Mucosa of rectum (tissue), 2 donors: ENCODE results near the gene DEAF1.
A peak's percentile ranks its signal among the peaks of the same experiment; 100 is the strongest.

ENCODE experiments used
- H3K27ac ChIP-seq, 2 donors: one replicate each; pipeline ENCODE4 v1.7.0; 2013; ENCODE audit warnings: inconsistent platforms in 2 of 2, low read depth in 2 of 2, low read length in 2 of 2
- H3K27me3 ChIP-seq, 2 donors: one replicate each; pipeline ENCODE4 v1.7.0; 2013; ENCODE audit warnings: low read length in 2 of 2; ENCODE audit not compliant: control insufficient read depth in 2 of 2, insufficient read depth in 2 of 2
- H3K36me3 ChIP-seq, 2 donors: one replicate each; pipeline ENCODE4 v1.7.0; 2013; ENCODE audit warnings: low read length in 2 of 2; ENCODE audit not compliant: control insufficient read depth in 2 of 2, insufficient read depth in 2 of 2
- H3K4me1 ChIP-seq, 2 donors: one replicate each; pipeline ENCODE4 v1.7.0; 2013; ENCODE audit warnings: low read length in 2 of 2, mild to moderate bottlenecking in 1 of 2; ENCODE audit not compliant: control insufficient read depth in 2 of 2, insufficient read depth in 2 of 2
- H3K4me3 ChIP-seq, 2 donors: one replicate each; pipeline ENCODE4 v1.7.0; 2013; ENCODE audit warnings: low read length in 2 of 2
- H3K9ac ChIP-seq, 2 donors: one replicate each; pipeline ENCODE4 v1.7.0; 2013; ENCODE audit warnings: low read length in 2 of 2, low read depth in 1 of 2, mild to moderate bottlenecking in 1 of 2
- H3K9me3 ChIP-seq, 2 donors: one replicate each; pipeline ENCODE4 v1.7.0; 2013; ENCODE audit warnings: low read length in 2 of 2; ENCODE audit not compliant: control insufficient read depth in 2 of 2
- donor health status: healthy.
- donor health status: Normal muscosa, but diverticular disease.

DEAF1 gene

DNA sequence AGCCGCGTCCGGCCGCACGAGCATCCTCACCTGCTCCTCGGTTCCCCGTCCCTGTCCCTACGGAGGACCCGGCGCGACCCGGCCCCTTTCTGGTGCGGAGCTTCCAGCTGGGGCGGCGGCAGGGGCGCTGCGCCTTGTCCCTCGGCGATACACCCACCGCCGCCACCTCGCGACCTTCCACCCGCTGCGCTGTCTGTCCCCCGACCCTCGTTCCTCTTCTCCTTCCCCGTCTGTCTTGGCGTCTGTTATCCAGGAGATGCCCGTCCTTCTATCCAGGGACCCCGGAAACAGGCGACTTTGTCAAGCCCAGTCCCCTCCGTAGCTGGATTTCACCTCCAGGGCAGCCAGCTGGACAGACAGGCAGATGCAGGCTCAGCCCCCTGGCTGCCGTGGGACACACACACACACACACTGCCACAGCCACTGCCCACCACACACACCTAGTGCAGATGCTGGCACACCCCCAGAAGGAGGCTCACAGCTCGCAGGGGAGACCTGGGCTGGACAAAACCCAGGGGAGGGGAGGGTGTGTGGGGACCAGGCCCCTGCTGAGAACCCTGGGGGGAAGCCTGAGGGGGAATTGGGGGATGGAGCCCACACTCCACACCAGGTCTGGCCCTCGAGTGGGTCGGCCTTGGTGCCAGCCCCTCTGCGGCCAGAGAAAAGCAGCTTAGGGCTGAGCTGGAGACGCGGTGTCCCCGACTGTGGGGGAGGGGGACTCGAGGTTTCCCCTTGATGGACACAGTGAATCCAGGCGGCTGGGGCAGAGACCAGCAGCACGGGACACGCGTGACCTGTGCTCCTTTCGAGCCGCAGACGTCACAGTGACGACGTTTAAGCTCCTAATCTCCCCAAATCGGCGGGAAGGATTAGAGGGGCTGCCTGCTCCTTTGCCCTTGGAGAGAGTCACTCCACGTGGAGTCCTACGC lies 57.2 kb downstream of the DEAF1 start:
- H3K27ac ChIP-seq = no peak overlapping the region
- H3K27me3 ChIP-seq = peaks cover 11 to 17% of the 10 kb centered on the region in 2 donors
- no peaks in the 10 kb centered on the region for H3K36me3 ChIP-seq
- peaks cover 0 to 10% of the 10 kb centered on the region in 2 donors for H3K4me1 ChIP-seq
- no peaks in the 10 kb centered on the region for H3K9me3 ChIP-seq
- H3K9ac ChIP-seq = no peak overlapping the region
- H3K4me3 ChIP-seq = no peak overlapping the region

DNA sequence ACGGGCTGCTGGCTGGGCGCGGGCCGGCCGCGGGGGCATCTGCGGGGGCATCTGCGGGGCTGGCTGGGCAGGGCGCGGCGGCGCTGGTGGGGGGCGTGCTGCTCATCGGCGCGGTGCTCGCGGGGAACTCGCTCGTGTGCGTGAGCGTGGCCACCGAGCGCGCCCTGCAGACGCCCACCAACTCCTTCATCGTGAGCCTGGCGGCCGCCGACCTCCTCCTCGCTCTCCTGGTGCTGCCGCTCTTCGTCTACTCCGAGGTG lies 57.8 kb downstream of the DEAF1 start:
- Histone ChIP-seq H3K27ac (no peak overlapping the region), H3K4me1 (peaks cover 0 to 10% of the 10 kb centered on the region in 2 donors), H3K27me3 (peaks cover 11 to 17% of the 10 kb centered on the region in 2 donors), H3K36me3 (no peaks in the 10 kb centered on the region), H3K9me3 (no peaks in the 10 kb centered on the region), H3K9ac (no peak overlapping the region), H3K4me3 (no peak overlapping the region)

DNA sequence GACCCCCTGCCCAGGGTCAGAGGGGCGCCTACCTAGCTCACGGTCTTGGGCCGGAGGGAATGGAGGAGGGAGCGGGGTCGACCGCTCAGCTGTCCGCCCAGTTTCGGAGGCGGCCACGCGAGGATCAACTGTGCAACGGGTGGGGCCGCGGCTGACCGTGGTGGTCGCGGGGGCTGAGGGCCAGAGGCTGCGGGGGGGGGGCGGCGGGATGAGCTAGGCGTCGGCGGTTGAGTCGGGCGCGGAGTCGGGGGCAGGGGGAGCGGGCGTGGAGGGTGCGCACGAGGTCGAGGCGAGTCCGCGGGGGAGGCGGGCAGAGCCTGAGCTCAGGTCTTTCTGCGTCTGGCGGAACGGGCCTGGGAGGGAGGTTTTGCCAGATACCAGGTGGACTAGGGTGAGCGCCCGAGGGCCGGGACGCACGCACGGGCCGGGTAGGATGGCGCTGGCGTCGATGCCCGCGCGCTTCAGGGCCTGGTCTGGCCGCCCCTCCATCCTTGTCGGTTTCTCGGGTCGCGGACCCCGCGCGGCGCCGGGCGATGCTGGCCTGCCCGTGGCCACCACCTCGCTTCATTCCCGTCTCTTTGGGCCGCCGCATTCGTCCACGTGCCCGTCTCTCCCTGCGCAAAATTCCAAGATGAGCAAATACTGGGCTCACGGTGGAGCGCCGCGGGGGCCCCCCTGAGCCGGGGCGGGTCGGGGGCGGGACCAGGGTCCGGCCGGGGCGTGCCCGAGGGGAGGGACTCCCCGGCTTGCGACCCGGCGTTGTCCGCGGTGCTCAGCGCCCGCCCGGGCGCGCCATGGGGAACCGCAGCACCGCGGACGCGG lies 58.3 kb downstream of the DEAF1 start, which contains the start of gene DRD4:
DRD4 (plus strand) TSS at position 759 of the 822 bp plus-strand sequence; CDS start at position 795, 36 bp downstream.
- peaks cover 0 to 10% of the 10 kb centered on the region in 2 donors for H3K4me1 ChIP-seq
- H3K9me3 ChIP-seq = no peaks in the 10 kb centered on the region
- no peak within 1 kb of the TSS for H3K9ac ChIP-seq
- H3K36me3 ChIP-seq = no peaks in the 10 kb centered on the region
- H3K27ac ChIP-seq = no peak within 1 kb of the TSS
- H3K4me3 ChIP-seq = peak within 1 kb of the TSS in 1 of 2 donors; percentile 10
- H3K27me3 ChIP-seq = peaks cover 11 to 17% of the 10 kb centered on the region in 2 donors

DNA sequence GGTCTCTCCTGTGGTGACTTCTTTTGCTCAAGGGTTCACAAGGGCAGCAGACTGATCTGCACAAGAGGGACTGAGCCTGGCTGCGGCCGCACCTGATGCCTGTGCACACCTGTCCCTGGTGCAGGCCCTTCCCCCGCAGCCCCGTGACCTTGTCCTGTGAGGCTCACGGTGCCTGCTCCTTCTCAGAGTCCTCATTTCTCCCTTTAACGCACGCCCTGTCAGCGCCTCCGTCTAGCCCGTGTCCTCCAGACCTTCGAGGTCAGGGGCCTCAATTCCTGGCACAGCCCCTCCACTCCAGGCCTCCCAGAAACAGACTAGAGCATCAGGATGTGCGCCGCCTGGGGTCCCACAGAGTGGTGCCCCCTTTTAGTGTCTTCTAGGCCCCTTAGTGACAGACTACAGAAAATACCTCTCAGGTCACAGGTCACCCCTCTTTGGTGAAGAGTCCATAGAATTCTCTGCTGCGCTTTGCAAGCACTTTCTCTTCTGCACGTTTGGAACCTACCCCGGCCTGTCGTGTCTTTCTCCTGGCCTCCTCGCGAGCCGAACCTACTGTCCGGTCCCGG lies 59.0 kb downstream of the DEAF1 start:
- no peaks in the 10 kb centered on the region for H3K9me3 ChIP-seq
- H3K9ac ChIP-seq = no peak overlapping the region
- peaks cover 11 to 17% of the 10 kb centered on the region in 2 donors for H3K27me3 ChIP-seq
- H3K27ac ChIP-seq = no peak overlapping the region
- H3K4me1 ChIP-seq = peaks cover 0 to 10% of the 10 kb centered on the region in 2 donors
- no peaks in the 10 kb centered on the region for H3K36me3 ChIP-seq
- H3K4me3 ChIP-seq = no peak overlapping the region

DNA sequence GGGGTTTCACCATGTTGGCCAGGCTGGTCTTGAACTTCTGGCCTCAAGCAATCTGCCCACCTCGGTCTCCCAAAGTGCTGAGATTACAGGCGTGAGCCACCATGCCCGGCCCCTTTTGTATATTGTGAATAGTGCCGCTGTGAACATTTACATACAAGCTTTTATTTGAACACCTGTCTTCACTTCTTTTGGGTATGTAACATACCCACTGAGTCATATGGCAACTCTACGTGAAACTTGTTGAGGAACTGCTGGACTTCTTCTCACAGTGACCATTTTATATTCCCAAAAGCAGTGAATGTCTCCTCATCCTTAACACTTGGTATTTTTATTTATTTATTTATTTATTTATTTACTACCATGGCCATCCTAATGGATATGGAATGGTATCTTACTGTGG lies 64.2 kb downstream of the DEAF1 start:
- Histone ChIP-seq H3K4me1 (peaks cover 7 to 8% of the 10 kb centered on the region in 2 donors), H3K4me3 (no peak overlapping the region), H3K36me3 (no peaks in the 10 kb centered on the region), H3K9me3 (no peaks in the 10 kb centered on the region), H3K27me3 (no peaks in the 10 kb centered on the region), H3K27ac (no peak overlapping the region), H3K9ac (no peak overlapping the region)

DNA sequence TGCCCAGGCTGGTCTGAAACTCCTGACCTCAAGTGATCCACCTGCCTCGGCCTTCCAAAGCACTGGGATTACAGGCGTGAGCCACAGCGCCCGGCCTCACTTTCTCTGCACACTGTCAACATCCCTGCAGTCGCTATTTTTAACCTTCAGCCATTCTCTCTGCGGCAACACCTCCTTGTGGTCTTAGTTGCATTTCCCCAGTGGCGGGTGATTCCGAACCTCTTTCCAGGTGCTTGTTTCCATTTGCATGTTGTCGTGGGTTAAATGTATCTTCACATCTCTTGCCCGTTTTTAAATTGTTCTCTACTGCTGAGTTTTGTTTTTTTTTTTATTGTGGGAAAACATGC lies 65.8 kb downstream of the DEAF1 start:
- no peak overlapping the region for H3K4me3 ChIP-seq
- H3K9ac ChIP-seq = no peak overlapping the region
- no peaks in the 10 kb centered on the region for H3K36me3 ChIP-seq
- H3K27me3 ChIP-seq = peaks cover 0 to 3% of the 10 kb centered on the region in 2 donors
- peaks cover 11 to 15% of the 10 kb centered on the region in 2 donors for H3K4me1 ChIP-seq
- H3K9me3 ChIP-seq = no peaks in the 10 kb centered on the region
- no peak overlapping the region for H3K27ac ChIP-seq

DNA sequence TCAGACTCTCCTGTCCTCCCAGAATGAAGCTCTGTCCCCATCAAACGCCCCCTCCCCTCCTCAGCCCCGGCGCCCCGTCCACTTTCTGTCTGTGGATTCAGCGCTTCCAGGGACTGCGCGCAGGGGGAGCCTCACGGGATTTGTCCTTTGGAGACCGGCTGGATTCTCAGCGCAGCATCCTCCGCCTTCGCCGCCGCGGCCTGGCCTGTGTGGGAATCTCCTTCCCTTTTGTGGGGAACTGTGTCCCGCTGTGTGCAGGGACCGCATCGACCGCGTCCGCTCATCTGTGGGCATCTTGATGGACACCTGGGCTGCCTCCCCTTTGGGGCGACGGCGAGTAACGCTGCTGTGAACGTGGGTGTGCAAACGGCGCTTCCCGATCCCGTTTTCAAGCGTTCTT lies 67.0 kb downstream of the DEAF1 start:
- Histone ChIP-seq H3K4me3 (no peak overlapping the region), H3K9ac (no peak overlapping the region), H3K36me3 (no peaks in the 10 kb centered on the region), H3K27me3 (peaks cover 0 to 4% of the 10 kb centered on the region in 2 donors), H3K4me1 (peaks cover 11 to 20% of the 10 kb centered on the region in 2 donors), H3K27ac (no peak overlapping the region), H3K9me3 (no peaks in the 10 kb centered on the region)

DNA sequence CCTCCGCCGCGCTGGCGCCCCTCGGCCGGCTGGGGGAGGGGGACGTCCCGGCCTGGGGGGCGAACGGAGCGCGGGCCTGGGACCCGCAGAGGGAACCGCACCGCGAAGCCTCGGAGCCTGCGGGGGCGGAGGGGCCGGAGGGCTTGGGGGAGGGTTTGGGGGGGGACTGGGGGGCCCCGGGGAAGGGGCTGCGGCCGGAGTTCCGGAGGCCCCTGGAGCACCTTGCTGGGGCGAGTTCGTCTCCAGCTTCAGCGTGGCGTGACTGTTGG lies 67.8 kb downstream of the DEAF1 start:
- Histone ChIP-seq H3K9me3 (no peaks in the 10 kb centered on the region), H3K4me1 (peaks cover 11 to 20% of the 10 kb centered on the region in 2 donors), H3K27me3 (peaks cover 0 to 4% of the 10 kb centered on the region in 2 donors), H3K27ac (no peak overlapping the region), H3K4me3 (no peak overlapping the region), H3K9ac (no peak overlapping the region), H3K36me3 (no peaks in the 10 kb centered on the region)

DNA sequence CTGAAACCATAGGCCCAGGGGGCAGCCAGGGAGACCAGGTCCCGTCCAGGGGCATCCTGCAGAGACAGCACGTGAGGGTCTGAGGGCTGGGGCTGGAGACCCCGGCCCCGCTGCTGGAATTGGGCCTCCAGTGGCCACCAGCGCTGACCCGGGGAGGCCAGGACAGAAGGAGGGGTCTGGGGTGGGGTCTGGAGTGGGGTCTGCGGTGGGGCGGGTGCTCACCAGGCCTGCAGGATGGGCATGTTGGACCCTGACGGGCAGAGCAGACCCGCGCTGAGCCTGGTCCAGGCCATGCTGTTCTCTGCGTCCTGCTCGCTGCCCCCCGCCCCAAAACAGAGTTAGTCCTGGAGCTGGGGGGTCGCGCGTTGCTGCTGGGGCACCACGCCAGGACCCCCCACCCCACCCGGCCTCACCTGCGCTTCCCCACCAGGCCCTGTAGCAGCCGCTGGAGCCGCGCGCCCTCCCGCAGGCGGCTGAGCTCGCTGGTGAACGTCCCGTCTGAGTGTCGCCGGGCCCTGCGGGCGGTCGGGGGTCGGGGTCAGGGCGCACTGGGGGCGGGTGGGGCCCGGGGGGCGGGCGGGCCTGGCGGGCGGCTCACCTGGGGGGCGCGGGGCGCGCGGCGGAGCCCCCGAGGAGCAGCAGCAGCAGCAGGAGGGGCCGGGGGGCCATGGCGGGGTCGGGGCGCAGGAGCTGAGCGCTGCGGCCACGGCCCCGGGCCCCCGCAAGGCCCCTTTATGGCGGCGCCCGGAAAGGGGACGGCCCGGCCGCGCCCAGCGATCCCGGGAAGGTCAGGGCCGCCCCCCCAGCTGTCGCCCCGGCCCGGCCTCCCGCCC lies 68.3 kb downstream of the DEAF1 start, which contains the start of gene SCT:
SCT (minus strand) TSS at position 707 of the 833 bp plus-strand sequence; CDS start at position 669, 38 bp downstream.
- no peak within 1 kb of the TSS for H3K9ac ChIP-seq
- H3K4me1 ChIP-seq = peaks cover 11 to 20% of the 10 kb centered on the region in 2 donors
- H3K4me3 ChIP-seq = no peak within 1 kb of the TSS
- peaks cover 0 to 4% of the 10 kb centered on the region in 2 donors for H3K27me3 ChIP-seq
- no peaks in the 10 kb centered on the region for H3K9me3 ChIP-seq
- H3K36me3 ChIP-seq = no peaks in the 10 kb centered on the region
- peak within 1 kb of the TSS in 1 of 2 donors; percentile 99 for H3K27ac ChIP-seq
